Measurements from ENCODE around the gene OR8D2. TPM values are rescaled to one million over a fixed set of nuclear protein-coding genes. Genes with fewer than 3 reads are reported as not detected.
"Not testable (repeated sequence)": the region's sequence is repeated elsewhere in the genome, so short reads cannot be mapped to it uniquely, and the experiment has no call there.

The OR8D2 gene
- total RNA-seq, 1 donor from 2014 or later, result not detected

- no peak for FAIRE-seq
- DNase-seq (ENCODE audit: low spot score in 2 of 2), result no peak
Measured at GRCh38 chr11:124294687-124295086, 25.3 kb downstream of the OR8D2 start.

- FAIRE-seq (no peak), DNase-seq (ENCODE audit: low spot score in 2 of 2) (no peak)
Measured at GRCh38 chr11:124285610-124286344, 34.2 kb downstream of the OR8D2 start.

- DNase-seq (ENCODE audit: low spot score in 2 of 2) (no peak), FAIRE-seq (no peak)
Measured at GRCh38 chr11:124278261-124278660, 41.7 kb downstream of the OR8D2 start.

DNA sequence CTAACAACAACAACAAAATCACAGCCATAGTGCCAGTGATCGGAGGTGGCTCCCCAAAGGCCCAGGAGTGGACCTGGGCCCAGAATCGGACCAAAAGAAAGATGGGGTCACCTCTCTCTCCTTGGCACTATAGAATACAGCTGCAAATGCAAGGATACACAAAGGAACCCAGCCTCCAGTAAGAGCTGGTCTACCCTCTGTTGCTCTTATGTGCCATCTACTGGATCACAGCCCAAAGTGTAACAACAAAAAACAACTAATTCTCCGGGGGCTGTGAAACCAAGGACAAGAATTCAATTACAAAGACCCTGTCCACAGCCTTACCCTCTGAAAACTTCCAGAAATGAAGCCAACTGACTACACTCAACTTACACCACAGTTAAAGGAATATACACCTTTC, 42.2 kb downstream of the OR8D2 start:
- DNase-seq (ENCODE audit: low spot score in 2 of 2) (no peak), FAIRE-seq (no peak)

DNA sequence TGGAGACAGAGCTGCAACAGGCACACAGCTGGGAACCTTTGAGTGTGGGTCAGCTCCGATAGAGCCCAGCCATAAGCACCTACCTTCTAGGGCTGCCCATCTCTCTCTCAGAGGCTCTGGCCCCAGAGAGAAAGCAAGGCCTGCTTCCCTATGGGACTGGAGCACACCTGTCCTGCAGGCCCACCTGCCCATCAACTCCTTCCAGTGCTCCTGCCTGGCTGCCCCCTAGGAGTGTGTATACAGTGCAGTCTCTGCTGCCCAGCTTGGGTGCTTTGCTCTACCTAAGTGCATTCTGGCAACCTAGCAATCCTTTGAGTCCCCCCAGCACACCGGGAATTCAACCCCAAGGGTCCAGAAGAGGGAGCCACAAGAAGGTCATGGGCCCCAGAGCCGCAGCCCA, 42.8 kb downstream of the OR8D2 start:
- no peak for FAIRE-seq
- DNase-seq (ENCODE audit: low spot score in 2 of 2), result no peak

- no peak for FAIRE-seq
- DNase-seq (ENCODE audit: low spot score in 2 of 2), result no peak
Measured at GRCh38 chr11:124276081-124276480, 43.9 kb downstream of the OR8D2 start.

DNA sequence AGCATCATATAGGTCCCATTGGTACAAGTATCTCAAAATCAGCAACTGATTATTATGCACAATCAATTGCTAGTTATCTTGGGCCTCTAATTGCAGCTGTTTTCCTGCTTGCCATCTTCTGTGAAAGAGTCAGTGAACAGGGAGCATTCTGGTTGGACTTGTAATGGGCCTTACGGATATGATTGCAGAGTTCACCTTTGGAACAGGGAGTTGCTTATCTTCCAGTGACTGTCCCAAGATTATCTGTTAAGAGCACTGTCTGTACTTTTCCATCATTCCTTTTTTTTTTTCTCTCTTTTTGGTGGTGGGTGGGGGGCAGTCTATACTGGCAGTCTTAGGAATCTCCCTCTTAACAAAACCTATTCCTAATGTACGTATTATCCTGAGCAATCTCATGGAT, 46.0 kb downstream of the OR8D2 start:
- no peak for FAIRE-seq
- DNase-seq (ENCODE audit: low spot score in 2 of 2), result no peak

DNA sequence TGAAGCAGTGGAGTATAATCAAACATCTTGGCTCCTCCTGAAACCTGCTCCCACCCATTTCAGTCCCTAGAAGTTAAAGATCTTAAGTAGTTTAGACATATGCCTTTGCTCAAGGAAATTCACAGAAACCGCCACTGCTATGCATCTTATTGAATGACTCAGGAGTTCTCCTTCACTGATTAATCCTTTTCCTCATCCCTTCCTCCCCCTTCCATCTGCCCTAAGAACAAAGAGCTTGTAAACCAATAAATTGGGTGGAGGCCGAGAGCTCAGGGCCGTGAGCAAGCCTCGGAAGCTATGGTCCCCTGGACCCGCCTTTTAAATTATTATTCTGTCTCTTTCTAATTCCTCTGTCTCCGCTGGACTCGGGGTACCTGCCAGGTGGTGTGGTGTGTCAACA, 49.1 kb downstream of the OR8D2 start:
- FAIRE-seq; DNase-seq (ENCODE audit: low spot score in 2 of 2): not testable (repeated sequence)

Other genes with a start within 250 kb of the OR8D2 start
- gene VWA5A, start 204.7 kb downstream of the OR8D2 start, total RNA-seq, result 11.0 TPM
- gene OR10D3, start 136.9 kb downstream of the OR8D2 start, total RNA-seq, result not detected
- gene OR8G1, start 79.1 kb downstream of the OR8D2 start, total RNA-seq, result not detected
- gene OR8G5, start 63.8 kb downstream of the OR8D2 start, total RNA-seq, result not detected
- gene OR8D1, start 6.2 kb downstream of the OR8D2 start, total RNA-seq, result not detected
- gene OR8B2, start 64.3 kb upstream of the OR8D2 start, total RNA-seq, result not detected
- gene OR8B3, start 78.8 kb upstream of the OR8D2 start, total RNA-seq, result not detected
- not detected for gene OR8B4, start 104.7 kb upstream of the OR8D2 start, total RNA-seq
- gene OR8B8, start 125.5 kb upstream of the OR8D2 start, total RNA-seq, result not detected
- gene OR8B12, start 223.5 kb upstream of the OR8D2 start, total RNA-seq, result not detected
- not detected for gene OR8A1, start 249.8 kb upstream of the OR8D2 start, total RNA-seq